Calu3 (cell line): ENCODE data around the gene CELA2A. TPM values are rescaled to one million over a fixed set of nuclear protein-coding genes. Genes with fewer than 3 reads are reported as not detected.

ENCODE experiments used
- BruUV-seq: library from RNA; stranded (reverse); fragments of 400-500 nt; replicated peaks from 2 replicates; lab custom pipeline; 2021; lab: Mats Ljungman, UMichigan
- CTCF ChIA-PET: fragments of 300-600 bp; sonication (Branson Sonifier 250); formaldehyde crosslinking; loops from one replicate; lab custom pipeline; 2022; ENCODE audit warnings: antibody characterized with exemption; lab: Charles Lee
- DNase-seq: peaks from one replicate; pipeline ENCODE4 v3.0.0; 2022
- H3K27ac Mint-ChIP-seq: one replicate; pipeline ENCODE4 v1.8.0; 2022; ENCODE audit warnings: mixed read lengths; ENCODE audit not compliant: unreplicated experiment
- H3K27me3 Mint-ChIP-seq: one replicate; pipeline ENCODE4 v1.8.0; 2022; ENCODE audit warnings: mixed read lengths; ENCODE audit not compliant: unreplicated experiment
- H3K36me3 Mint-ChIP-seq: one replicate; pipeline ENCODE4 v1.8.0; 2022; ENCODE audit warnings: mild to moderate bottlenecking, moderate library complexity, mixed read lengths; ENCODE audit not compliant: insufficient read depth, unreplicated experiment
- H3K4me1 Mint-ChIP-seq: one replicate; pipeline ENCODE4 v1.8.0; 2022; ENCODE audit warnings: mild to moderate bottlenecking, low read depth, mixed read lengths; ENCODE audit not compliant: unreplicated experiment
- H3K4me3 Mint-ChIP-seq: one replicate; pipeline ENCODE4 v1.8.0; 2022; ENCODE audit warnings: mild to moderate bottlenecking, low read depth, moderate library complexity, mixed read lengths; ENCODE audit not compliant: unreplicated experiment
- H3K9me3 Mint-ChIP-seq: one replicate; pipeline ENCODE4 v1.8.0; 2022; ENCODE audit warnings: low read depth, mixed read lengths; ENCODE audit not compliant: unreplicated experiment
- intact Hi-C: fragments of 100-400 bp; cut with micrococcal nuclease; formaldehyde crosslinking; loops from one replicate; pipeline ENCODE4 v1.10.0; 2022; ENCODE audit not compliant: unreplicated experiment
- total RNA-seq: library from RNA; stranded (reverse); gene quantifications from 2 replicates; pipeline ENCODE4 v1.2.3, GENCODE V29; 2022
- TF ChIP-seq, protein P1 (sequence below): fragments of 200-600 bp; IDR thresholded peaks from one replicate; pipeline ENCODE4 v1.8.0; 2022; ENCODE audit warnings: antibody characterized with exemption; ENCODE audit not compliant: unreplicated experiment

Gene CELA2A
- total RNA-seq, 1 experiment from 2014 or later, result not detected

DNA sequence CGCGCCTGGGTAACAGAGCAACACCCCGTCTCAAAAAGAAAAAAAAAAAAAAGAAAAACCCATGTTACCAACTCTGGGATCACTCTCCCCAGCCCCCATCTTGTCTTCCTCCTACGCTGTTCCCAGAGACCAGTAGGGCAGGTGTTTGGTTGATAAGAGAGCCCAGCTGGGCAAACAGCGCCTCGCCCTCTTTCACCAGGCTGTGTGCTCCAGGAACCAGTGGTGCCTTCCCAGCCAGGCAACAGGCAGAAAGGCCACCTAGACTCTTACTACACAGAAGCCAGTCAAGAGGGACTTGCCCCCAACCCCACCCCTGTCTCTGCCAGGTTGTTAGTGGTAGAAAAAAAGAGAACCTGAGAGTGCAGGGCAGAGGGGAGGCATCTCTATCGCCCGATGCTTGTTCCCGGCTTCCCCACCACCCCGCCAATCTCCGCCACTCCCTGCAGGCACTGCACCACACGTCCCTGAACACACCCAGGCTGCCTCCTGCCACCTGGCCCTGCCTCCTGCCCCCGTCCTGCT is 32.3 kb upstream of the CELA2A start:
- no TSS peak for BruUV-seq
- CTCF ChIA-PET, result interaction anchor here (0.6 kb wide), 1 partner anchor 161 kb away, joined by 7 read pairs; no protein-coding TSS in a partner anchor
- H3K36me3 Mint-ChIP-seq, result peaks cover 25% of the 10 kb centered on the region
- H3K4me3 Mint-ChIP-seq, result peak overlapping the region; percentile 61
- H3K27ac Mint-ChIP-seq, result peak overlapping the region; percentile 80
- H3K9me3 Mint-ChIP-seq, result no peaks in the 10 kb centered on the region
- H3K27me3 Mint-ChIP-seq, result no peaks in the 10 kb centered on the region
- peaks cover 25% of the 10 kb centered on the region for H3K4me1 Mint-ChIP-seq
- TF ChIP-seq, protein P1, sequence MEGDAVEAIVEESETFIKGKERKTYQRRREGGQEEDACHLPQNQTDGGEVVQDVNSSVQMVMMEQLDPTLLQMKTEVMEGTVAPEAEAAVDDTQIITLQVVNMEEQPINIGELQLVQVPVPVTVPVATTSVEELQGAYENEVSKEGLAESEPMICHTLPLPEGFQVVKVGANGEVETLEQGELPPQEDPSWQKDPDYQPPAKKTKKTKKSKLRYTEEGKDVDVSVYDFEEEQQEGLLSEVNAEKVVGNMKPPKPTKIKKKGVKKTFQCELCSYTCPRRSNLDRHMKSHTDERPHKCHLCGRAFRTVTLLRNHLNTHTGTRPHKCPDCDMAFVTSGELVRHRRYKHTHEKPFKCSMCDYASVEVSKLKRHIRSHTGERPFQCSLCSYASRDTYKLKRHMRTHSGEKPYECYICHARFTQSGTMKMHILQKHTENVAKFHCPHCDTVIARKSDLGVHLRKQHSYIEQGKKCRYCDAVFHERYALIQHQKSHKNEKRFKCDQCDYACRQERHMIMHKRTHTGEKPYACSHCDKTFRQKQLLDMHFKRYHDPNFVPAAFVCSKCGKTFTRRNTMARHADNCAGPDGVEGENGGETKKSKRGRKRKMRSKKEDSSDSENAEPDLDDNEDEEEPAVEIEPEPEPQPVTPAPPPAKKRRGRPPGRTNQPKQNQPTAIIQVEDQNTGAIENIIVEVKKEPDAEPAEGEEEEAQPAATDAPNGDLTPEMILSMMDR, result no peak
- intact Hi-C loops, result no loop called here
- DNase-seq, result peak; percentile 66

DNA sequence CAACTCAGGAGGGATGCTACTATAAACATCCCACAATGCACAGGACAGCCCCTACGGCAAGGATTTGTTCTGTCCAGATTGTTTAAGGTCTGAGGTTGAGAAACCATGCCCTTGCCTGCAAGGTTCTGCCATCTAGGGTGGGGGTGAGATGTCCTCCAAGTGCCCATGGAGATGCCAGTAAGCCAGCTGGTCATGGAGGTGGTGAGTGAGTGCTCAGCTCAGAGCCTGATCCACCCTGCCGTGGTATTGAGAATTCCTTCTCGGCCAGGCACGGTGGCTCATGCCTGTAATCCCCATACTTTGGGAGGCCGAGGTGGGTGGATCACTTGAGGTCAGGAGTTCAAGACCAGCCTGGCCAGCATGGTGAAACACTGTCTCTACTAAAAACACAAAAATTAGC is 31.6 kb upstream of the CELA2A start:
- Mint-ChIP-seq H3K36me3 (peaks cover 30% of the 10 kb centered on the region), H3K4me1 (peaks cover 25% of the 10 kb centered on the region), H3K4me3 (peak overlapping the region; percentile 61), H3K27ac (peak overlapping the region; percentile 80), H3K9me3 (no peaks in the 10 kb centered on the region), H3K27me3 (no peaks in the 10 kb centered on the region)
- TF ChIP-seq, protein P1, result no peak
- BruUV-seq, result no TSS peak
- no peak for DNase-seq
- intact Hi-C loops, result no loop called here
- CTCF ChIA-PET, result interaction anchor here (1.0 kb wide), 1 partner anchor 102 kb away, joined by 3 read pairs; no protein-coding TSS in a partner anchor

DNA sequence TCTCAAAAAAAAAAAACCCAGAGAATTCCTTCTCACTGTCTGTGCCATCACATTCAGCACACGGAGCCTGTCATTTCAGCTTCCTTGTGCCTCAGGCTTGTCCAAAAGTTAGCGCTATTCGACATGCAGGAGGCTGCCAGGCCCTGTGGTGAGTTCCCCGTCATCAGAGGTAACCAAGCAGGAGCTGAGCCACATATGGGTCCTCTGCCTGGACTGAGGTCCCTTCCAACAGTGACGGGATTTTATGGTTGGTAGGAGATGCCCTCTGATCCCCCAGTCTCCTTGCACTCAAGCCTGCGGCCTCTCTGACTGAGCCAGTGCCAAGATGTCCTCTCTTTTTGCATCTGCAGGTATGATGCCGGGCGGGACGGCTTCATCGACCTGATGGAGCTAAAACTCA is 31.0 kb upstream of the CELA2A start:
- TF ChIP-seq, protein P1, result no peak
- Mint-ChIP-seq H3K27ac (no peak overlapping the region), H3K9me3 (no peaks in the 10 kb centered on the region), H3K4me1 (peaks cover 25% of the 10 kb centered on the region), H3K36me3 (peaks cover 35% of the 10 kb centered on the region), H3K27me3 (no peaks in the 10 kb centered on the region), H3K4me3 (no peak overlapping the region)
- BruUV-seq, result no TSS peak
- intact Hi-C loops, result no loop called here
- CTCF ChIA-PET, result interaction anchor here (1.0 kb wide), 1 partner anchor 102 kb away, joined by 3 read pairs; no protein-coding TSS in a partner anchor
- DNase-seq, result no peak

DNA sequence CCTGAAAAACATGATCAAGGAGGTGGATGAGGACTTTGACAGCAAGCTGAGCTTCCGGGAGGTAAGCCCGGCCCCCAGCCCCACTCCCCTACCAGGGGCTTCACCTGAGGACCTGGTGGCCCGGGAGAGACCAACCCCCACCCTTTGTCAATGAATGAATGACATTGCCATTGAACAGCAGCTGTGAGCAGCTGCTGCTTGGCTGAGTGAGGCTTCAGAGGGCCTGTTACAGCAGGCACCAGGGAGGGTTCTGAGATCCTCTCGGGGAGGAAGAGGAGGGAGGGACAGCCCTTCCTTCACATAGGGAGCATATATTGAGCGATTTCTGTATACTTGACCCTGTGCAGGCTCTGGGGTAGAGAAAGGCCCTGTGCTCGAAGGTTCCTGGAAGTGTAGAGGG is 30.6 kb upstream of the CELA2A start:
- H3K36me3 Mint-ChIP-seq, result peaks cover 35% of the 10 kb centered on the region
- intact Hi-C loops, result no loop called here
- H3K9me3 Mint-ChIP-seq, result no peaks in the 10 kb centered on the region
- H3K27ac Mint-ChIP-seq, result peak overlapping the region; percentile 50
- H3K4me3 Mint-ChIP-seq, result no peak overlapping the region
- TF ChIP-seq, protein P1, result no peak
- H3K27me3 Mint-ChIP-seq, result no peaks in the 10 kb centered on the region
- CTCF ChIA-PET, result interaction anchor here (1.0 kb wide), 1 partner anchor 102 kb away, joined by 3 read pairs; no protein-coding TSS in a partner anchor
- no TSS peak for BruUV-seq
- H3K4me1 Mint-ChIP-seq, result peaks cover 25% of the 10 kb centered on the region
- DNase-seq, result no peak
